GM12878 (cell line): ENCODE data around the gene CLDN16.

Source experiments
- REST ChIP-seq: IDR thresholded peaks from 2 replicates; pipeline ENCODE4 v1.6.1; 2012; ENCODE audit warnings: mild to moderate bottlenecking, low read depth, low read length
- ZNF274 ChIP-seq: IDR thresholded peaks from one replicate; pipeline ENCODE4 v1.8.0; 2011; ENCODE audit not compliant: insufficient read length, insufficient read depth

GRCh38 chr3:190436331-190436730 is 48.4 kb downstream of the CLDN16 start:
- TF ChIP-seq ZNF274 (no peak), REST (no peak)
